Measurements from ENCODE around the gene KCNA2.

The KCNA2 gene

DNA sequence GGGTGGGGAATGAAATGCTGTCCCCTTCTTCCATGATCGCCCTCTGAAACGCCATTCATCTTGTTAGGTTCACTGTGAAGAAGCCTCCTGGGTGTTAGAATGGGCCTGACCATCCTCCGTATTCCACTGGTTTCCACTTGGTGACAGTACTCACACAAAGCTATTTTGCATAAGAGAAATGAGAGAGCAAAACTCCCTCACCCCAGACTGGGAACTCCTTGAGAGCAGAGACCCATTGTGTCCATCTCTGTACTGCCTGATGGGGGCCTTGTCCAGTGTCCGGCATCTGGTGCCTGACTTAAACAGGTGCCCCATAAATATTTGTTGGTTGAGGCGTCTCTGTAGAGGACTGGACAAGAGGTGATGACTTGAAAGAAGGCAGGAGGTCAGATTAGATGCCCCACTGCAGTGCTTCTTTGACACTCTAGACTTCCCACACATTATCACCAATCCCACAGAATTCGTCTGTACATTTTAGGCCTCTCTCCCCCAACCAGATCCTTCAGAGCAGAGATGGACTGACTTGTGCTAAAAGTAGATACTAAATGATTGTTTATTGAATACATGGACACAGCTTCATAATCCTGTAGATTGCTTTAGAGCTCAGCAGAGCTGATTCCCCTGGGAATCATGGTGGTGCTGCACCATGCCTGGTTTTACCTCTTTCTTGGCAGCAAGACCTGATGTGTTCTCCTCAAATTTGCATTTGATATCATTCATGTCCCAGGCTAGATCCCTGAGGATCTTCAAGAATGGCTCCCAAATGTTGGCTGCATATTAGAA, 22.4 kb upstream of the KCNA2 start:
- no peak for DNase-seq

GRCh38 chr1:110627764-110628163, 21.6 kb upstream of the KCNA2 start:
- no peak for DNase-seq

DNA sequence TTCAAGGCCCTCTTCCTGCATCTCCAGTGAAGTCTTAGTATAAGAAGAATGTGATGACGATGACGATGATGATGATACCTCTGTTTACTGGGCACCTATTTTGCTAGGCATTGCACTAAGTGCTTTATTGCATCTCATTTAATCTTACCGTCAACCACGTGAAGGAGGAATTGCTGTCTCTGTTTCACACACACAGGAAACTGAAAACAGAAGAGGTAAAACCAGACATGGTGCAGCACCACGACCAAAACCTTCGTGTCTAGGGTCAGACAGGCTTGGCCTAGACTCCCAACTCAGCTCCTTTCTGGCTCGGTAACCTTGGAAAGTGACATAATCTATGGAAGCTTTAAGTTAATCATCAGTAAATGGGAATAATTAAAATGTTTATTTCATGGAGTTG, 20.7 kb upstream of the KCNA2 start:
- DNase-seq, result no peak

- no peak for DNase-seq
These were observed 14.5 kb upstream of the KCNA2 start for GRCh38 chr1:110620686-110621085.

- DNase-seq, result no peak
These were observed 14.1 kb upstream of the KCNA2 start for GRCh38 chr1:110620250-110620615.

GRCh38 chr1:110619412-110620249, 13.5 kb upstream of the KCNA2 start:
- peak; percentile 87 for DNase-seq

DNA sequence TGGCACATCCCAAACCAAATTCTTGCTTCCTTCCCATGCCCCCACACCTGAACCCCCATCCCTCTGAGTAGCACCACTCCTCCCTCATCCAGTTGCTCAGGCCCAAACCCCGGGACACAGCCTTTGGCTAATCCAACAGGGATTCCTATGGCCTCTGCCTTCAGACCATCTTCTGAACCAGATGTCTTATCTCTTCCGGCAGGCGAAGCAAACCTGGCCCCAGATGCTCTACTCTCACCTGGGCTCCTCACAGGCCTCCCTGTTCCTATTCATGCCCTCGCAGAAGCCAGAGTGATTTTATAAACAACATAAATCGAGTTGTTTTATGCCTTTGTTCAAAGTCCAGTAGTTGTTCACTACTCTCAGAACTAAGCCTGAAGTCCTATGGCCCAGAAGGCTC, 12.5 kb upstream of the KCNA2 start:
- no peak for DNase-seq

DNA sequence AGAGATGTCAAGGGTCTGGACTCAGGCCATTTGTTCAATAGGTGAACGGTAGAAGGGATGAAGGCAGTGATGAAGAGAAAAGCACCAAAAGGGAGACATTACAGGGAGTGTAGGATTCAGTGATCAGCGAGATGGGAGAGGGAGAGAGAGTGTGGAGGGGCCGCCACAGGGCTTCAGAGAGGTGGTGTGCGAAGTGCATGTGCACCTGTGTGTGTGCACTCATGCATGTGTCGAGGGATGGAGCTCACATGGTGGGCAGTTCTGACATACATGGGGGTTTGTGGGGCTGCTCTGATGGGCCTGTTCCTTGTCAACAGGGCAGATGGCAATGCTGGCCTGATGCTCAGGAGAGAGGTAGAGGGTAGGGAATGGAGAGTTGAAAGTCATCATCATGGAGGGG, 11.4 kb upstream of the KCNA2 start:
- DNase-seq, result no peak

- DNase-seq, result no peak
These were observed 11.0 kb upstream of the KCNA2 start for GRCh38 chr1:110617116-110617515.

- peak; percentile 57 for DNase-seq
These were observed 10.4 kb upstream of the KCNA2 start for GRCh38 chr1:110616587-110616986.

- DNase-seq, result peak; percentile 77
These were observed 9.5 kb upstream of the KCNA2 start for GRCh38 chr1:110615548-110616130.

DNA sequence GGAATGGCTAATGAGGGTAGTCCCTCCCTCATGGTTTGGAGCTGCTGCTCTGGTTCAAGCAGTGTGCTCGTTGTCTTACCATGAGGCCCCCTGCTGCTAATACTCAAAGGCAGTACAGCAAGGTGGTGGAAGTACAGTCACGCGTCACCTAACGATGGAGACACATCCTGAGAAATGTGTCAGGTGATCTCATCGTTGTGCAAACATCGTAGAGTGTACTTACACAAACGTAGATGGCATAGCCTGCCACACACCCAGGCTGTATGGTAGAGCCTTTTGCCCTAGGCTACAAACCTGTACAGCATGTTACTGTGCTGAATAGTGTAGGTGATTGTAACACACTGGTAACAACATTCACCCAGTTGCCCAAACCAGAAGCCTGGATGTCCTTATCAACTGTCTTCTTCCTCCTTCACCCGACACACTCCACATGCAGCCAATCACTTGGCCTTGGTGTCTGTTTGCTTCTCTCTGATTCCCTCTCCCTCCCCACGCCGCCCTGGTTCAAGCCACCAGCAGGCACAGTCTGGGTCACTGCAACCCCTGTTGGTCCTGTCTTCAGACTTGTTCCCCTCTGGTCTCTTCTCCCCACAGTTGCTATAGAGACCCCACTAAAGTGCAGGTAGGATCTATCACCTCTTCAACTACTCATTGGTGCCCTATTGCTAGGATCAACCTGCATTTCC, 6.0 kb upstream of the KCNA2 start:
- DNase-seq, result peak; percentile 51

DNA sequence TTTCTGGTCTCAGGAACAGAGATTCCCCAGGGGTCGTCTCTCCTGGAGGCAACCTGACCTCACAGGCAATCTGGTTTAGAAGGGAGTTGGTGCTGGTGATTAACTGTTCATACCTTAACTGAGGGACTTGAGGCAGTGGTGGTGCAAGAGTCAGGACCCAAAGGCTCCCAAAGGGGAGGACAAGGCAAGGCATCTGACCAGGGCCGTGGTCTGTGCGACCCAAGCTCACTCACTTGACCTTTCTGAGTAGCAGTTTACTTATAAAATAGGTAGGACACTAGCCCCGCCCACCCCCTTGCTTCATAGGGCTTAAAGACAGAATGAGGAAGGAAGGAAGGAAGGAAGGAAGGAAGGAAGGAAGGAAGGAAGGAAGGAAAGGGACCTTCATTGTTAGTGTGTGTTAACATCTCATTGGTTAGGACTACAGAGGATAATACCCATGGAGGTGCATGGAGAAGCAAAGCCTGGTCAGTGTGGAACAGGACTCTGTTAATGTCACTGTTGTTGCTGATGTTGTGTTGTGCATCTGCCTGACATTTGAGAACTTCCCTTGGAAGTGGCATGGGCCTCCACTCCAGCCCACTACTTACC, 4.6 kb upstream of the KCNA2 start:
- no peak for DNase-seq

DNA sequence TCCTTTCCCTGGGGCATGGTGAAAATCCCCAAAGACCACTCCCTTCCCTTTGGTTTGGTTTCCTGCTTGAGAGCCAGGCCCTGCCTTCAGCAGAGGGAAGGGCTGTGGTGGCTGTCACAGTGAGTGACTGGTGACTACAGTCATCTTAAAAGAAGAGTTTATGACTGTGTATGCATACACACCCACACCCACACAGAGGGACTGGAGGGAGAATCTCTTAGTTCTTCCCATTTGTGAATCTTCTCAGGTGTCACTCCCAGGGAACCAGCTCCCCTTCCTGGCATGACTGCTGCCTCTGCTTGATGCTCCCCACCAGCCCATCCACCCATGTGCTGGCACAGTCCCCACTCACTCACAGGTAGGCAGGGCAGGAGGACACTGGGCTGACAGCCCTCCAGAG, 3.9 kb upstream of the KCNA2 start:
- DNase-seq, result no peak

GRCh38 chr1:110608247-110608646, 2.1 kb upstream of the KCNA2 start:
- no peak for DNase-seq

DNA sequence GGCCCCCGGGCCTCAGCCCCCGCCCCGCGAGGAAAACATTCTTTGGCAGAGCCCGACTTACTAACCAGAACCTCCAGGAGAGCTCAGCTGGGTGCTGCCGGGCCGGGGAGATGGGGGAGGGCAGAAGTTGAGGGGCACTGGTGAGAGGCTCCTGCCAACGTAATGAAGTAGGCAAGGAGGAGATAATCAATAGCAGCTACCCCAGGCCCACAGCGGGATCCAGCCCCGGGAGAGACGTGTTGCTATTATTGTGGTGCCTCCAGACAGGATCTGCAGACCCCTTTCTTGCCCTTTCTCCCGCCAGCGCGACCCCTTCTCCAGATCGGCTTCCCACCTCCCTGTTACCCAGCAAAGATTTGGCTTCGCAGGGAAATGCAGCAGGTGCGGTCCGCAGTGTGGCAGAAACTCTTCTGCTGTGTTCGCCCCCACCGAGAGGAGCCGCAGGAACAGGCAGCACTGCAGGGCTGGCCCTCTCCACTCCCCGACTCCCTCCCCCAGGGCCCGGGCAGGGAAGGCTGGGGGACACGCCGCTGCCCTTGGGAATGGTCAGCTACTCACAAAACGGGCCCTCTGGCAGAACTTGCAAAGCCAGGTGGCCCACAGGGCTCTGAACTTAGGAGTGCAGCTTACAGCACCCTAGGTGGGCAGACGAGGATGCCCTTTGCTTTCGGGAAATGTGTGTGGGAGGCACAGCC, 1.5 kb upstream of the KCNA2 start:
- no peak for DNase-seq

DNA sequence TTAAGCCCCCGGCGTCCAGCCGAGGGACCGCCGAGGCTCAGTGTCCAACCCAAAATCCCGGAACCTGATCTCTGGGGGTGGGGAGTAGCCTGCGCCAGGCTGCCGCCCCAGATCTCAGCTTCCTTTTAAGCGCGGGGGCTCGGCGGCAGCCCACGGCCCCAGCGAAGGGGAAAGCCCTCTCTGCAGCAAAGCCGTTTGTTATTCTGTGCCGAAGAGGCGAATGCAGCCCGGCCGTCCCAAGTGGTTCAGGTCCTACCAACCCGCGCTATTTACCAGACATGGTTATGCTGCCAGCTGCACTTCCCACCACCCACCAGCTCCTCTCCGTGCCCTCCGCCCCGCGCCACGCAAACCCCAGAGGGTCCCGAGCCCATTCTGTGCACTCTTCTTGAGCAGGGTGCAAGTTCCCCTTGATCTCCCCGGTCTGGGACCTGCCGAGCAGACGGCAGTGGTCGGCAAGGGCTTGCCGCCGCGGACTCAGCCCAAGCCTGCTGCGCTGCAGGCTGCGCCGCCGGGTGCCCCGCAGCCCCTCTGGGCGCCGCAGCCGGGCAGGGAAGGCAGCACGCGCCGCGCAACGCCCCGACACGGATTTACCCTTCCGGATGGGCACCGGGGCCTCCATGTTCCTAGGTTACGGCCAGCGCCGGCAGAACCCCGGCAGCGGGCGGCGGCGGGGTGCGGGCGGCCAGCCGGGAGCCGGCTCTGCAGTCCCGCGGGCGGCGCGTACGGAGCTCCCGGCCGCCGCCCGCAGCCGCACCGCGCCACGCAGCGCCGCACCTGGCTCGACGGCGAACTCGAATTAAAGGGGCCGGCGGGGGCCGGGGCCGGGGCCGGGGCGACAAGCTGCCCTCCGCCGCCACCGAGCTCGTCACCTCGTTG, 738 bp upstream of the KCNA2 start:
- no peak for DNase-seq

- DNase-seq, result no peak
These were observed 712 bp downstream of the KCNA2 start for GRCh38 chr1:110605446-110605845.

DNA sequence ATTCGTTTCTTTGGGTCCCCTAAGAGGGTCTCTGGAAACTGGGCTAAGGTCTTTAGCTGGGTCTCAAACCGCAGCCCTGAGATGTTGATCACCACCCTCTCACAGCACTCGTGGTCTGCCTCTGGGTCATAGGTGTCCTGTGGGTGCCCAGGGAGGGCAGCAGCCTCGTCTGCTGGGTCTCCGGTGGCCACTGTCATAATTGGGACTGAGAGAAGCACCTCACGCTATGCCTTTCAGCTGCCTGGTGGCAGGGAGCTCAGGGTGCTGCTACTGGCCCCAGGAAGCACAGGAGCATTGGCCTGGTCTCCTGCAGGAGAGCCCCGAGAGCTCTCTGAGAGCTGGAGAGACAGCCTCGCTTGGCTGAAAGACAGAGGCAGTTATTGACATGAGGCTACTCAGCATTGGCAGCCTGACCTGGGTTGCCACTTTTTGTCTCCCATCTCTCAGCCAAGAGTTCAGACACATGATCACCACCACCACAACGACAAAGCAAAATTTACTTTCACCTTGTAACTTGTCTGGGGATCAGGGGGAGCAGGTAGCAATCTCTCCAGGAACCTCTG, 1.5 kb downstream of the KCNA2 start:
- no peak for DNase-seq

- no peak for DNase-seq
These were observed 3.1 kb downstream of the KCNA2 start for GRCh38 chr1:110603058-110603457.

DNA sequence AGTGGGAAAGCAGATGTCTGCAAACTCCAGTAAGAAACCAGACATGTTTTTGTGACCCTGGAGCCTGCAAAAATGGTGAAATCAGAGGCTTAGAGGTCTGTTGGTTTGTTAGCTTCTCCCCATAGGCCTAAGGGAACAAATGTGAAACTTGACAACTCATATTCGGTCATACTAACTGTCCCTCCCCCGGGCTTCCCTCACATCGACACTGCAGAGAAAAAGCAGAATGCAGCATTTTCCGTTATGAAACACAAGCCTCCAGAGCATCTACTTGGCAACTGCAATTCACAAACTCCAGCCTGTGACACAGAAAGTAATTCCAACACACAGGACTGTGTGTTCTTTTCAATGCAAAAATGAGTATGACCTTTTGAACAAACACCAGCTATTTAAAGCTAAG, 3.7 kb downstream of the KCNA2 start:
- no peak for DNase-seq

Data from NCI-H774 (cell line).